Erythroblast (primary cell): Measurements from ENCODE around the gene PRPF4.

Experiments used
- GATA1 ChIP-seq: IDR thresholded peaks from 2 replicates; pipeline ENCODE4 v1.6.1; 2011; ENCODE audit warnings: low read depth, mild to moderate bottlenecking, control low read depth, low read length, moderate library complexity
- POLR2A ChIP-seq: IDR thresholded peaks from 2 replicates; pipeline ENCODE4 v1.6.1; 2011; ENCODE audit warnings: mild to moderate bottlenecking, low read length

- TF ChIP-seq POLR2A = no peak
- no peak for TF ChIP-seq GATA1
Measured at GRCh38 chr9:113320051-113320450, 44.6 kb downstream of the PRPF4 start.
